ENCODE results near the gene PDS5B. TPM values are rescaled to one million over a fixed set of nuclear protein-coding genes. Genes with fewer than 3 reads are reported as not detected.

PDS5B gene
- total RNA-seq, 1 experiment from 2014 or later = 26.5 TPM

GRCh38 chr13:32731576-32731975, 145.3 kb downstream of the PDS5B start (continued):
- TF ChIP-seq ZBTB33 (IDR thresholded peaks at IDR 0.05; ENCODE audit: extremely low read depth, insufficient replicate concordance, low read length) (no peak), POLR2A (IDR thresholded peaks at IDR 0.05; ENCODE audit: borderline replicate concordance, extremely low read depth, insufficient read depth, insufficient read length) (no peak), EGR1 (IDR thresholded peaks at IDR 0.05; ENCODE audit: low read depth) (no peak), SIN3A (IDR thresholded peaks at IDR 0.05; ENCODE audit: low read depth) (no peak), TCF7L2 (IDR thresholded peaks at IDR 0.05; ENCODE audit: borderline replicate concordance, extremely low read depth, insufficient read depth, insufficient read length) (no peak), SRF (IDR thresholded peaks at IDR 0.05; ENCODE audit: low read depth) (no peak), ZFX (IDR thresholded peaks at IDR 0.05) (no peak), POLR2AphosphoS5 (IDR thresholded peaks at IDR 0.05; ENCODE audit: low read depth, low read length) (no peak)
- TF ChIP-seq, protein P1, sequence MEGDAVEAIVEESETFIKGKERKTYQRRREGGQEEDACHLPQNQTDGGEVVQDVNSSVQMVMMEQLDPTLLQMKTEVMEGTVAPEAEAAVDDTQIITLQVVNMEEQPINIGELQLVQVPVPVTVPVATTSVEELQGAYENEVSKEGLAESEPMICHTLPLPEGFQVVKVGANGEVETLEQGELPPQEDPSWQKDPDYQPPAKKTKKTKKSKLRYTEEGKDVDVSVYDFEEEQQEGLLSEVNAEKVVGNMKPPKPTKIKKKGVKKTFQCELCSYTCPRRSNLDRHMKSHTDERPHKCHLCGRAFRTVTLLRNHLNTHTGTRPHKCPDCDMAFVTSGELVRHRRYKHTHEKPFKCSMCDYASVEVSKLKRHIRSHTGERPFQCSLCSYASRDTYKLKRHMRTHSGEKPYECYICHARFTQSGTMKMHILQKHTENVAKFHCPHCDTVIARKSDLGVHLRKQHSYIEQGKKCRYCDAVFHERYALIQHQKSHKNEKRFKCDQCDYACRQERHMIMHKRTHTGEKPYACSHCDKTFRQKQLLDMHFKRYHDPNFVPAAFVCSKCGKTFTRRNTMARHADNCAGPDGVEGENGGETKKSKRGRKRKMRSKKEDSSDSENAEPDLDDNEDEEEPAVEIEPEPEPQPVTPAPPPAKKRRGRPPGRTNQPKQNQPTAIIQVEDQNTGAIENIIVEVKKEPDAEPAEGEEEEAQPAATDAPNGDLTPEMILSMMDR (IDR thresholded peaks at IDR 0.05 in 2 of 3, conservative IDR thresholded peaks at IDR 0.05 in 1 of 3; ENCODE audit: borderline replicate concordance in 1 of 3, insufficient read depth in 1 of 3, low read depth in 2 of 3, low read length in 2 of 3) = no peak

GRCh38 chr13:32733690-32734089, 147.4 kb downstream of the PDS5B start:
- no TSS peak for BruUV-seq (replicated peaks)
- Histone ChIP-seq H3K27ac (ENCODE audit: low read depth, low read length) (no peak overlapping the region), H3K79me2 (ENCODE audit: insufficient read depth, low read length) (peaks cover 8% of the 10 kb centered on the region), H3K9me2 (ENCODE audit: insufficient read depth) (no peaks in the 10 kb centered on the region), H3K9me3 (ENCODE audit: control insufficient read depth in 1 of 2, insufficient read depth in 1 of 2, low read depth in 1 of 2, low read length in 2 of 2) (no peaks in the 10 kb centered on the region), H3K4me1 (ENCODE audit: control insufficient read depth in 1 of 2, insufficient read depth in 2 of 2, low read length in 2 of 2) (peaks cover 0 to 7% of the 10 kb centered on the region in 2 experiments; a peak in 2 of 4 replicates), H2AFZ (ENCODE audit: low read depth, low read length, poor library complexity, severe bottlenecking) (no peak overlapping the region), H3K27me3 (ENCODE audit: insufficient read depth, low read length) (no peaks in the 10 kb centered on the region), H3K4me3 (replicated peaks in 1 of 2; ENCODE audit: low read depth in 1 of 2, low read length in 2 of 2) (no peak overlapping the region), H3K9ac (ENCODE audit: low read length) (no peak overlapping the region), H3K4me2 (ENCODE audit: low read length) (no peak overlapping the region), H4K20me1 (ENCODE audit: insufficient read depth) (no peaks in the 10 kb centered on the region), H3K36me3 (ENCODE audit: control insufficient read depth in 1 of 2, insufficient read depth in 2 of 2, low read length in 2 of 2) (no peaks in the 10 kb centered on the region)
- RAD21 ChIA-PET (ENCODE audit: low non-redundant PET in 1 of 2, low total read pairs in 2 of 2, uncharacterized antibody in 2 of 2, unreplicated experiment in 2 of 2) = no interaction called here
- CTCF ChIA-PET = no interaction called here
- ATAC-seq (no peak), DNase-seq (ENCODE audit: low read depth, low spot score) (no peak)
- POLR2A ChIA-PET = no interaction called here
- intact Hi-C loops (cut with micrococcal nuclease) = no loop called here
- TF ChIP-seq TCF7L2 (IDR thresholded peaks at IDR 0.05; ENCODE audit: borderline replicate concordance, extremely low read depth, insufficient read depth, insufficient read length) = no peak
- no peak for TF ChIP-seq SP1 (IDR thresholded peaks at IDR 0.05; ENCODE audit: low read depth)
- no peak for TF ChIP-seq POLR2AphosphoS5 (IDR thresholded peaks at IDR 0.05; ENCODE audit: low read depth, low read length)
- no peak for TF ChIP-seq JUND (IDR thresholded peaks at IDR 0.05)

Data from HCT116 (cell line).